ENCODE results near the gene ZNF292.

DNA sequence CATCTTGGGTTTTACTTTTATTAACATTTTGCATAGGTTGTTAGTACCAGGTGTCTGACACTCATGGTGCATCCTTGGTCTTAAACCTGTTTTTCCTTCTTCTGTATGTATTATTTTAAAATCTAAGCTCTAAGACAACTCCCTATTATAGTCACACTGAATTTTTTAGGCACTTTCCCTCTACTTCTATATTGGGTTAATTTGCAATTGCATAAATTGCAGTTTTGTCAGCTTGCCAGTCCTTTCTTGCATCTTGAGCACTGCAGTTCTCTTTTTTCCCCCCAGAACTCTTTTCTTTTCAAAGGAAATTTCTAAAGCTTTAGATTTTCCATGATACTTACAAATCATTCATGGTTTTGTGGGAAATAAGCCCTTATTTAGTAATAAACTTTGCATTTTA, 70.6 kb downstream of the ZNF292 start:
- TF ChIP-seq, protein P1, sequence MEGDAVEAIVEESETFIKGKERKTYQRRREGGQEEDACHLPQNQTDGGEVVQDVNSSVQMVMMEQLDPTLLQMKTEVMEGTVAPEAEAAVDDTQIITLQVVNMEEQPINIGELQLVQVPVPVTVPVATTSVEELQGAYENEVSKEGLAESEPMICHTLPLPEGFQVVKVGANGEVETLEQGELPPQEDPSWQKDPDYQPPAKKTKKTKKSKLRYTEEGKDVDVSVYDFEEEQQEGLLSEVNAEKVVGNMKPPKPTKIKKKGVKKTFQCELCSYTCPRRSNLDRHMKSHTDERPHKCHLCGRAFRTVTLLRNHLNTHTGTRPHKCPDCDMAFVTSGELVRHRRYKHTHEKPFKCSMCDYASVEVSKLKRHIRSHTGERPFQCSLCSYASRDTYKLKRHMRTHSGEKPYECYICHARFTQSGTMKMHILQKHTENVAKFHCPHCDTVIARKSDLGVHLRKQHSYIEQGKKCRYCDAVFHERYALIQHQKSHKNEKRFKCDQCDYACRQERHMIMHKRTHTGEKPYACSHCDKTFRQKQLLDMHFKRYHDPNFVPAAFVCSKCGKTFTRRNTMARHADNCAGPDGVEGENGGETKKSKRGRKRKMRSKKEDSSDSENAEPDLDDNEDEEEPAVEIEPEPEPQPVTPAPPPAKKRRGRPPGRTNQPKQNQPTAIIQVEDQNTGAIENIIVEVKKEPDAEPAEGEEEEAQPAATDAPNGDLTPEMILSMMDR (IDR thresholded peaks at IDR 0.05): no peak
- TF ChIP-seq POLR2A (IDR thresholded peaks at IDR 0.05): no peak

All from testis (tissue), 2 donors.